IPS DF 6.9 (cell line): ENCODE measurements around the gene SCGB3A1.

ENCODE experiments used
- DNase-seq: peaks from one replicate; pipeline ENCODE4 v3.0.0-alpha.2; 2013; ENCODE audit warnings: low read depth, low spot score
- H3K27ac ChIP-seq: one replicate; pipeline ENCODE4 v1.5.1; 2013; ENCODE audit warnings: low read length, control low read depth
- H3K27me3 ChIP-seq: 2 replicates; pipeline ENCODE4 v1.6.1; 2013; ENCODE audit warnings: mild to moderate bottlenecking, low read length; ENCODE audit not compliant: control insufficient read depth, insufficient read depth
- H3K36me3 ChIP-seq: 2 replicates; pipeline ENCODE4 v1.6.1; 2013; ENCODE audit warnings: low read length; ENCODE audit not compliant: control insufficient read depth, insufficient read depth
- H3K4me1 ChIP-seq: 2 replicates; pipeline ENCODE4 v1.6.1; 2013; ENCODE audit warnings: low read length; ENCODE audit not compliant: control insufficient read depth, insufficient read depth
- H3K4me3 ChIP-seq: 2 replicates; pipeline ENCODE4 v1.5.1; 2013; ENCODE audit warnings: mild to moderate bottlenecking, low read length
- H3K9me3 ChIP-seq: 2 replicates; pipeline ENCODE4 v1.6.1; 2013; ENCODE audit warnings: low read length, inconsistent platforms; ENCODE audit not compliant: control insufficient read depth, insufficient read depth
- WGBS: extraction: QIAGEN DNeasy Blood & Tissue Kit; methylation state at CpG from one replicate; pipeline ENCODE4 v1.1.7; 2013; ENCODE audit warnings: mixed read lengths, missing lambda C conversion rate; ENCODE audit not compliant: insufficient read length, insufficient coverage; 5-methylcytosine and 5-hydroxymethylcytosine counted together

The SCGB3A1 gene

GRCh38 chr5:180631549-180632383 is 40.5 kb upstream of the SCGB3A1 start:
- no peak for DNase-seq
- Histone ChIP-seq H3K4me3 (no peak overlapping the region), H3K9me3 (no peaks in the 10 kb centered on the region), H3K36me3 (no peaks in the 10 kb centered on the region; the same call in 1 of the 2 replicates), H3K27me3 (no peaks in the 10 kb centered on the region), H3K4me1 (peaks cover 2% of the 10 kb centered on the region; the same call in 1 of the 2 replicates), H3K27ac (no peak overlapping the region)
- WGBS: no CpG with 5 or more reads among the region's 36 CpGs

DNA sequence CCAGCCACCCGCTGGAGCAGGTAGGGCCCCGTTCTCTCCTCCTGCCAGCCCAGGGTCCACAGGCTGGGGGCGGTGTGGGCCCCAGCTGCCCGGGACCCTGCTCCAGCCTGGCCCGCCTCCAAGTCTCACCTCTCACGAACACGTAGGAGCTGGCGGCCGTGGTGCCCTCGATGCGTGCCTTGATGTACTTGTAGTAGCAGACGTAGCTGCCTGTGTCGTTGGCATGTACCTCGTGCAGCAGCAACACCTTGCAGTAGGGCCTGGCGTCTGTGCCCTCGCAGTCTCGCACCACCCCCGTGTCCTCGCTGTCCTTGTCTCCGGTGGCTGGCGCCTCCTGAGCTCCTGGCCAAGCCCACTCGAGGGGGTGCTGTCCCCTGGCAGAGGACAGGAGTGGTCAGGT is 39.1 kb upstream of the SCGB3A1 start:
- H3K27ac ChIP-seq: no peak overlapping the region
- H3K9me3 ChIP-seq: no peaks in the 10 kb centered on the region
- H3K4me3 ChIP-seq: no peak overlapping the region
- no peaks in the 10 kb centered on the region for H3K27me3 ChIP-seq
- peaks cover 2% of the 10 kb centered on the region; the same call in 1 of the 2 replicates for H3K4me1 ChIP-seq
- H3K36me3 ChIP-seq: no peaks in the 10 kb centered on the region; the same call in 1 of the 2 replicates
- no CpG with 5 or more reads among the region's 22 CpGs for WGBS
- DNase-seq: no peak

GRCh38 chr5:180629831-180630382 is 38.6 kb upstream of the SCGB3A1 start:
- no peak for DNase-seq
- WGBS: no CpG with 5 or more reads among the region's 25 CpGs
- Histone ChIP-seq H3K4me1 (peaks cover 2% of the 10 kb centered on the region; the same call in 1 of the 2 replicates), H3K36me3 (no peaks in the 10 kb centered on the region; the same call in 1 of the 2 replicates), H3K4me3 (no peak overlapping the region), H3K27ac (no peak overlapping the region), H3K9me3 (no peaks in the 10 kb centered on the region), H3K27me3 (no peaks in the 10 kb centered on the region)

GRCh38 chr5:180628827-180629750 is 37.8 kb upstream of the SCGB3A1 start:
- Histone ChIP-seq H3K4me3 (no peak overlapping the region), H3K9me3 (no peaks in the 10 kb centered on the region), H3K27me3 (no peaks in the 10 kb centered on the region), H3K36me3 (no peaks in the 10 kb centered on the region; the same call in 1 of the 2 replicates), H3K4me1 (peaks cover 2% of the 10 kb centered on the region; the same call in 1 of the 2 replicates), H3K27ac (no peak overlapping the region)
- WGBS: no CpG with 5 or more reads among the region's 44 CpGs
- no peak for DNase-seq

- no peaks in the 10 kb centered on the region for H3K9me3 ChIP-seq
- no peak overlapping the region for H3K4me3 ChIP-seq
- H3K27ac ChIP-seq: no peak overlapping the region
- WGBS: no CpG with 5 or more reads among the region's 14 CpGs
- DNase-seq: no peak
- no peaks in the 10 kb centered on the region; the same call in 1 of the 2 replicates for H3K36me3 ChIP-seq
- no peaks in the 10 kb centered on the region for H3K27me3 ChIP-seq
- H3K4me1 ChIP-seq: peaks cover 5% of the 10 kb centered on the region
Measured at GRCh38 chr5:180628211-180628610, 36.9 kb upstream of the SCGB3A1 start.

- H3K9me3 ChIP-seq: no peaks in the 10 kb centered on the region
- H3K27ac ChIP-seq: no peak overlapping the region
- no peaks in the 10 kb centered on the region; the same call in 1 of the 2 replicates for H3K36me3 ChIP-seq
- peaks cover 5% of the 10 kb centered on the region for H3K4me1 ChIP-seq
- DNase-seq: no peak
- no peak overlapping the region for H3K4me3 ChIP-seq
- no CpG with 5 or more reads among the region's 12 CpGs for WGBS
- H3K27me3 ChIP-seq: no peaks in the 10 kb centered on the region
Measured at GRCh38 chr5:180627386-180628120, 36.3 kb upstream of the SCGB3A1 start.

DNA sequence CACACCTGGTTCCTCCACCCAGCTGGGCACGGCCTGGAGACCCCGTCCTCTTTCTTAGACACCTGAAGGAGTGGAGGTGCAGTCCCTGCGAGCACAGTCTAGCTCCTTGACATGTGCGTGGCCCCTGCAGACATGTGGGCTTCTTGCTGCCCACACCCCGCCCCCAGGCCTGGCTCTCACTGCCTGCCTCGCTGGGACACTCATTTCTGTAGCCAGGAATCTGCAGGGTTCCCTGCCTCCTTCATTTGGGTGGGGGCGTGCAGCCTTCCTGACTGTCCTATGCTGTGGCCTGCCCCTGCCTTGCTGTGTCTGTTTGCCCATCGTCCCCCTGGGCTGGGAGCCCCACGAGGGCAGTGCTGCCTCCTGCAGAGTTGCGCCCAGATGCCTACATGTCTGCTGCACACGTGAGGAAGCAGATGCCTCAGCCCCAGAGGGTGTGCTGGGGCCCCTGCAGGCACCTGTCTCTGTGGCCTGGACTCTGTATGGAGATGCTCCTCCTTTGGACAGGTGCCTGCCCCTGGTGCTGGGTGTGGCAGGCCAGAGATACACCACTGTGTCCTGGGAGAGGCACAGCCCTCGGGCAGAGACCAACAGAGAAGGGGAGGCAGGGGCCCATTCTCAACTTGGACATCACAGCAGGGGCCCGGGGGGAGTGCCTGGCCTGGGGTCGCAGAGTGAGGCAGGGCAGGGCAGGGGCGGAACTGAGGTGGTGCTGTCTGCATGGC is 35.5 kb upstream of the SCGB3A1 start:
- no peak for DNase-seq
- H3K36me3 ChIP-seq: no peaks in the 10 kb centered on the region; the same call in 1 of the 2 replicates
- WGBS: no CpG with 5 or more reads among the region's 15 CpGs
- no peak overlapping the region for H3K4me3 ChIP-seq
- H3K9me3 ChIP-seq: no peaks in the 10 kb centered on the region
- H3K27ac ChIP-seq: no peak overlapping the region
- H3K4me1 ChIP-seq: peaks cover 5% of the 10 kb centered on the region
- H3K27me3 ChIP-seq: no peaks in the 10 kb centered on the region

DNA sequence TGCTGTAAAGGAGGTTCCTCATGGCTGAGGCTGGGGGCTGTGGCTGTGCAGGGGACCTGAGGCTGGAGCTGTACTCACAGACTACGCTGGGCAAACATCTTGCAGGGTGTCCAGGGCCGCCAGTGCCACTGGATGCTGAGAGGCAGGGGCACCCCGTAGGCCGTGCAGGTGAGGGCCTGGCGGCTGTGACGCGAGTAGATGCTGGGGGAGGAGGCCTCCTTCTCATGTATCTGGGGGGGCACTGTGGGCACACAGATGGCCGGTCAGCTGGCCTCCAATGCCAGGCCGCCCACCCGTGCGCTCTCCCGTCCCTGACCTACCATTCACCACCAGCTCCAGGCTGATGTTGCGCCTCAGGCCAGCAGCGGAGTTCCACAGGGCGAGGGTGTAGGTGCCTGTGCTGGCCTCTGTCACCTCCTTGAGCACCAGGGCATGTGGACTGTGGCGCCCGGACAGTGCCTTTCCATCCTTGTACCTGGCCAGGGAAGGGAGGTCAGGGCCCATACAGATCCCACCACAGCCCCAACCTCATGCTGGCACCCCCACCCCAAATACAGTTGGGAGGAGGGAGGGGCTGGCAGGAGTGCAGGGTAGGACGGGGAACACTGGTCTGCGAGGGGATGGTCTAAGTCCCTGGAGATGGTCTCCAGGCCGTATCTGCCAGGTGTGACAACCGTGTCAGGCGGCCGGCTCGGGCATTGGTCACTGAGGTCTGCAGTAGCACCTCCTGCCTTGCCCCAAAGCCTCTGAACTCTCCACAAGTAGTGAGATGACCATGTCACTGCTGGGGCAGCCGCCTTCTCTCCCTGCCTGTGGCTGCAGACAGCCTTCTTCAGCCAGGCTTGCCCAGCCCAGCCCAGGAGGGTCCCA is 34.7 kb upstream of the SCGB3A1 start:
- Histone ChIP-seq H3K27ac (no peak overlapping the region), H3K4me1 (peaks cover 3% of the 10 kb centered on the region; the same call in 1 of the 2 replicates), H3K9me3 (no peaks in the 10 kb centered on the region), H3K4me3 (no peak overlapping the region), H3K36me3 (no peaks in the 10 kb centered on the region; the same call in 1 of the 2 replicates), H3K27me3 (no peaks in the 10 kb centered on the region)
- no peak for DNase-seq
- WGBS: no CpG with 5 or more reads among the region's 25 CpGs
